ENCODE results near the gene UAP1L1.

The UAP1L1 gene

DNA sequence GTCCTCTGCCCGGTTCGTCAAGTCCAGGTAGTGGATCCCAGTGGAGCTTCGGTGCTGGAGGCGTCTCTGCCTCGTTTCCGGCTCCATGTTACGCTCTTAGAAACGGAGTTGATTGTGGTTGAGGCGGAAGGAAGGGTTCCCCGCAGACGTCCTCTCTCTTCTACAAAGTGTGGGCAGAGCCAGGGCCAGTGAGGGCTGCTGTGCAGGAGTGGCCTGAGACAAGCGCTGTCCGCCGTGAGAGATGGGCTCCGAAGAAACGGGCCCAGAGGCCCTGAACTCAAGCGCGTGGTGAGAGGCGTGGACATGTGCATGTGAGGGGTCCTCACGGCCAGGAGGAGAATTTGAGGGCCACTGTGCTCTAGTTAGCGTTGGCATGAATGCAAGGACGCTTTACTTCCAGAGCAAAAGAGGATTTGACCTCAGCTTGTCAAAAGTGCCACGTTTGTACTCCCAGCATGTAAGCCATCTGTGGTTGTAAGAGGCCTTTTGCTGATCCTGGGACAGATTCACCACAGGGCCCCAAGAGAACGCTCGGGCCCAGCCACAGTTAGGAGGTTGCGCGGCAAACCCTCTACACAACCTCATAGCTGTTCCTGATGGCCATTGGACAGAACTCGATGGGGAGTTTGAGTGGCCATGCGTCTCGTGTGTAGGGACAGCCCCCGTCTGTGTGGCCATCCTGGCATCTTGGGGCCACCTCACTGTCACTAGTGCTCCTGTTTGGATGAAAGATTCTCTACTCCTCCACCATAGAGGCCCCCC is 19.6 kb downstream of the UAP1L1 start:
- Histone ChIP-seq H3K27ac (ENCODE audit: low read depth, low read length) (no peak overlapping the region), H3K9me3 (ENCODE audit: insufficient read depth, low read length) (peaks cover 8% of the 10 kb centered on the region; the same call in 1 of the 2 replicates), H2AFZ (ENCODE audit: low read depth, low read length, severe bottlenecking) (no peak overlapping the region), H3K4me3 (ENCODE audit: insufficient read depth, low read length, poor library complexity, severe bottlenecking) (no peak overlapping the region), H3K27me3 (ENCODE audit: low read length) (no peaks in the 10 kb centered on the region), H3F3A (ENCODE audit: insufficient read depth) (no peaks in the 10 kb centered on the region), H3K9me2 (replicated peaks; ENCODE audit: insufficient read depth, low read length) (no peaks in the 10 kb centered on the region), H3K79me2 (ENCODE audit: insufficient read depth, low read length) (no peaks in the 10 kb centered on the region), H3K36me3 (ENCODE audit: low read length) (peaks cover 12% of the 10 kb centered on the region), H3K9ac (ENCODE audit: low read length) (no peak overlapping the region), H3K4me2 (ENCODE audit: low read depth, low read length, poor library complexity, severe bottlenecking) (no peak overlapping the region), H4K20me1 (ENCODE audit: low read depth, low read length) (no peaks in the 10 kb centered on the region)
- no peak for TF ChIP-seq EZH2phosphoT487 (conservative IDR thresholded peaks at IDR 0.05; ENCODE audit: low read length)
- TF ChIP-seq, protein P1, sequence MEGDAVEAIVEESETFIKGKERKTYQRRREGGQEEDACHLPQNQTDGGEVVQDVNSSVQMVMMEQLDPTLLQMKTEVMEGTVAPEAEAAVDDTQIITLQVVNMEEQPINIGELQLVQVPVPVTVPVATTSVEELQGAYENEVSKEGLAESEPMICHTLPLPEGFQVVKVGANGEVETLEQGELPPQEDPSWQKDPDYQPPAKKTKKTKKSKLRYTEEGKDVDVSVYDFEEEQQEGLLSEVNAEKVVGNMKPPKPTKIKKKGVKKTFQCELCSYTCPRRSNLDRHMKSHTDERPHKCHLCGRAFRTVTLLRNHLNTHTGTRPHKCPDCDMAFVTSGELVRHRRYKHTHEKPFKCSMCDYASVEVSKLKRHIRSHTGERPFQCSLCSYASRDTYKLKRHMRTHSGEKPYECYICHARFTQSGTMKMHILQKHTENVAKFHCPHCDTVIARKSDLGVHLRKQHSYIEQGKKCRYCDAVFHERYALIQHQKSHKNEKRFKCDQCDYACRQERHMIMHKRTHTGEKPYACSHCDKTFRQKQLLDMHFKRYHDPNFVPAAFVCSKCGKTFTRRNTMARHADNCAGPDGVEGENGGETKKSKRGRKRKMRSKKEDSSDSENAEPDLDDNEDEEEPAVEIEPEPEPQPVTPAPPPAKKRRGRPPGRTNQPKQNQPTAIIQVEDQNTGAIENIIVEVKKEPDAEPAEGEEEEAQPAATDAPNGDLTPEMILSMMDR (IDR thresholded peaks at IDR 0.05; ENCODE audit: insufficient read depth, low read length, poor library complexity, severe bottlenecking) = no peak

DNA sequence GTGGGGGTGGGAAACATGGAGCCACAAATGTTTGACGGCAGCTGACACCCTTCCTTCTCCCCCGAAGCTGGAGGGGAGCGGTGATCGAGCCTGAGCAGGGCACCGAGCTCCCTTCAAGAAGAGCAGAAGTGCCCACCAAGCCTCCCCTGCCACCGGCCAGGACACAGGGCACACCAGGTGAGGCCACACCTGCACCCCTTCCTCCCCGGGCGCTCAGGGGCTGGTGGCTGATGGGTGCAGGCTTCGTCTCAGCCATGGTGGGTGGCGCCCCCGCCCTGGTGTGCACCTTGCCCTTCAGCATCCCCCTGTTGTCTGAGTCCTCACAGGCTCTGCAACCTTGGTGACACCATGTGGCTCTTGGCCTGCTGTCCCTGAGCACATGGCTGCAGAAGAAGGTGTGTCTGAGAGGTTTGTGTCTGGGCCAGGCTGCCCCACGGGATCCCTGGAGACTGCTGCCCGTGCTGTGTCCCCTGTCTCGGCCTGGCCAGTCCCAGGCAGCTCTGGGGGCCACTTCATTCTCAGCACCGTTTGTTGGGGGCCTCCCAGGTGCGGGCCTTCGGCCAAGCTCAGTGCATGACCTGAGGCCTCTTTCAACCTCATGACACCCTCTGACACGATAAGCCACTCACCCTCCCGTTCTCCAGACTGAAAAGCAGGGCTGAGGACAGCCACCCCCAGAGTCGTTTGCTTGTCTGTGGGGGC is 20.6 kb downstream of the UAP1L1 start:
- peaks cover 22% of the 10 kb centered on the region for H3K36me3 ChIP-seq (ENCODE audit: low read length)
- no peaks in the 10 kb centered on the region for H3K79me2 ChIP-seq (ENCODE audit: insufficient read depth, low read length)
- no peak overlapping the region for H3K27ac ChIP-seq (ENCODE audit: low read depth, low read length)
- peaks cover 17% of the 10 kb centered on the region; the same call in 1 of the 2 replicates for H3K9me3 ChIP-seq (ENCODE audit: insufficient read depth, low read length)
- no peak overlapping the region for H3K4me3 ChIP-seq (ENCODE audit: insufficient read depth, low read length, poor library complexity, severe bottlenecking)
- H4K20me1 ChIP-seq (ENCODE audit: low read depth, low read length) = no peaks in the 10 kb centered on the region
- no peaks in the 10 kb centered on the region for H3F3A ChIP-seq (ENCODE audit: insufficient read depth)
- TF ChIP-seq, protein P1 (IDR thresholded peaks at IDR 0.05; ENCODE audit: insufficient read depth, low read length, poor library complexity, severe bottlenecking) = no peak
- TF ChIP-seq EZH2phosphoT487 (conservative IDR thresholded peaks at IDR 0.05; ENCODE audit: low read length) = no peak
- H3K9ac ChIP-seq (ENCODE audit: low read length) = no peak overlapping the region
- H2AFZ ChIP-seq (ENCODE audit: low read depth, low read length, severe bottlenecking) = no peak overlapping the region
- H3K9me2 ChIP-seq (replicated peaks; ENCODE audit: insufficient read depth, low read length) = no peaks in the 10 kb centered on the region
- H3K4me2 ChIP-seq (ENCODE audit: low read depth, low read length, poor library complexity, severe bottlenecking) = no peak overlapping the region
- no peaks in the 10 kb centered on the region for H3K27me3 ChIP-seq (ENCODE audit: low read length)

DNA sequence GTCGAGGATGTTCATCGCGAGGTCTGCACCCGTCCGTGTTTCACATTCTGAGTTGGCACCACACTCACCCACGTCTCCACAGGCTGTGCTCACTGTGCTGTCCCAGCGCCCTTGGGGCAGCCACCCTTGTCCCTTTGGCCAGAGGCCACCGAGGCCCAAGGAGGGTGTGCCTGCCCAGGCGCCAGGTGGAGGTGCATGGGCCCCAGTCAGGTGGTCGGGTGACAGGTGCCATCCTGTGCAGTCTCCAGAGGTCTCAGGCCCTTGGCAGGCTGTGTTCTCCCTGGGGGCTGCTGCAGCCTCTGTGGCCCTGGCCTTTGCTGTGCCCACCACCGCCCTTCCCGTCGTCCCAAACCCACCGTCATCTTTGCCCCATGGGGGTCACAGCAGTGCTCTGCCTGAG is 21.9 kb downstream of the UAP1L1 start:
- Histone ChIP-seq H3K4me2 (ENCODE audit: low read depth, low read length, poor library complexity, severe bottlenecking) (no peak overlapping the region), H3K4me3 (ENCODE audit: insufficient read depth, low read length, poor library complexity, severe bottlenecking) (no peak overlapping the region), H4K20me1 (ENCODE audit: low read depth, low read length) (no peaks in the 10 kb centered on the region), H3K27me3 (ENCODE audit: low read length) (no peaks in the 10 kb centered on the region), H2AFZ (ENCODE audit: low read depth, low read length, severe bottlenecking) (no peak overlapping the region), H3K36me3 (ENCODE audit: low read length) (peaks cover 31% of the 10 kb centered on the region), H3K9me3 (ENCODE audit: insufficient read depth, low read length) (peaks cover 23% of the 10 kb centered on the region; the same call in 1 of the 2 replicates), H3K9ac (ENCODE audit: low read length) (no peak overlapping the region), H3K27ac (ENCODE audit: low read depth, low read length) (no peak overlapping the region), H3K79me2 (ENCODE audit: insufficient read depth, low read length) (no peaks in the 10 kb centered on the region), H3F3A (ENCODE audit: insufficient read depth) (no peaks in the 10 kb centered on the region), H3K9me2 (replicated peaks; ENCODE audit: insufficient read depth, low read length) (no peaks in the 10 kb centered on the region)
- no peak for TF ChIP-seq EZH2phosphoT487 (conservative IDR thresholded peaks at IDR 0.05; ENCODE audit: low read length)
- TF ChIP-seq, protein P1 (IDR thresholded peaks at IDR 0.05; ENCODE audit: insufficient read depth, low read length, poor library complexity, severe bottlenecking) = no peak

Measured in SU-DHL-6 (cell line).